GM19328 (cell line): ENCODE data around the gene CUEDC1.

Experiments
- ATAC-seq: cut with Tn5 transposase; IDR thresholded peaks from one replicate; pipeline ENCODE4 v1.9.1; 2021; ENCODE audit warnings: mild to moderate bottlenecking, moderate library complexity; ENCODE audit not compliant: unreplicated experiment

CUEDC1 gene

DNA sequence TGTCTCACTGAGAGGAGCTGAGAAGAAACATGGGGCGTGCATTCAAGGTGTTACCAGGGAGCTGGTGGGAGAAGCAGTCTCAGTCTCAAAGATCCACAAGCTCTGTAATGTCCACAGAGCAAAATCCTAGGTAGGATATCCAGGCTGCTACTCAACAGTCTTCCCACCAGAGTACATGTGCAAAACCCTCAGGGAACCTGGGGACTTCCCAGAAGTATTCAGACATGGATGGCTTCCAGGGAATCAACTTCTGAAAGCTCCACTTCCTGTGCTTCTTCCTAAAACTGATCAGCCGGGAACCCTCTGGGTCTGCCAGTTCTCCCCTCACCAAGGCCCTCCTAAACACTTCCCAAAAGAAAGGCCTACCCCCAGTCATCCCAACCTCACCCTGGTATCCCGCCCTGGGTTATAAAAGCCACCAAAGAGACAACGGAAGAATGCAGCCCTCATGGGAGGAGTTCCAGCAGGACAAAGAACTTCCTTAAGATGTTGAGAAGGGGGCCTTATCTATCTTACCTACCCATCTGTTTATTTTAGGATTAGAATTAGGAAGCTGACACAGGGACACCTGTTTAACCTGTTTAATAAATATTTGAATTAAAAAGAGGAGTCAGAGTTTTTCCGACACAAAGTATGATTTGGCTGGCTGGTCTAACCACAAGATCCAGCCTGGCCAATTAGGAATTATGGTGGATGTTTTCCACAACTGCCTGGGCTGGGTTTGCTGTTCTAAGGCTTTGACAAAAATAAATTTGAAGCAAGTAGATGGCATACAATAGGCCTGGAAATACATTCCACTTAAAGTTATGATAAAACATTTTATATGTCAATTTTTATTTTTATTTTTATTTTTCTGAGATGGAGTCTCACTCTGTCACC is 37.0 kb downstream of the CUEDC1 start:
- ATAC-seq, result no peak

DNA sequence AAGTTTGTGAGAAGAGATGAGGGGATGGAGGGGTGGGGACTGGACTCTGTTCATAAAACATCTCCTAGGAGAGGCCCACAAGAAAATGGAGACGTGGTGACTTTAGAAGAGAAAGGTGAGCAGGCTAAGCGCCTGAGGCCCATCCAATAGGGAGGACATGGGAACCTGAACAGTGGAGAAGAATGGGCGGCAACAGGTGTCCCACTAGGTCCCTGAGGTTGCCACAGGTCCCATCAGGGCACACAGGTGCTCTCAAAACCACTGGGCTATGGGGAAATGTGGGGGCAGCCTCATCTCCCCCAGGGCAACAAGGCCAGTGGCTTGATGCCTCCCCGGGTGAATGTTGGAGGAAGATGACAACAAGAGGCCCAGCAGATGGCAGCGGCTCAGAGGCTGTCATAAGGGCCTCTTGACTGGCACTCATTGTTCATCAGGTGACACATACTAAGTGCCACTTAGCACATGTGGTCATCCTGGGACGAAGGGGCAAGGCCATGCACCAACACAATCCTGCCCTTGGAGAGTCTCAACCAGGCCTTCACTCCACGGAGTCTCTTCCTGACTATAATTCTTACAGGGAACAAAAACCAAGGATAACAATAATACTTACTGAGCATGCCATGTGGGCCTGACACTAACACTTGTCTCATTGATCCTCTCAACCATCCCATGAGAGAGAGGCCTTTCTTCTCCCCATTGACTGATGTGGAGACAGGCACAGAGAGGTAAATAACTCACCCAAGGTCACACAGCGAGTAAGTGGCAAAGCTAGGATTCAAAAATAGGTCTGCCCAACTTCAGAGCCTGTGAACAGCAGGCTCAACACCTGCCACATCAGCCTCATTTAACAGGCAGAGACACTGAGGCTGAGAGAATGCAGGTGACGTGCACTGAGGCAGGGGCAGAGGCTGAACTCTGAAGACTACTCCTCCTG is 38.0 kb downstream of the CUEDC1 start:
- ATAC-seq, result no peak

DNA sequence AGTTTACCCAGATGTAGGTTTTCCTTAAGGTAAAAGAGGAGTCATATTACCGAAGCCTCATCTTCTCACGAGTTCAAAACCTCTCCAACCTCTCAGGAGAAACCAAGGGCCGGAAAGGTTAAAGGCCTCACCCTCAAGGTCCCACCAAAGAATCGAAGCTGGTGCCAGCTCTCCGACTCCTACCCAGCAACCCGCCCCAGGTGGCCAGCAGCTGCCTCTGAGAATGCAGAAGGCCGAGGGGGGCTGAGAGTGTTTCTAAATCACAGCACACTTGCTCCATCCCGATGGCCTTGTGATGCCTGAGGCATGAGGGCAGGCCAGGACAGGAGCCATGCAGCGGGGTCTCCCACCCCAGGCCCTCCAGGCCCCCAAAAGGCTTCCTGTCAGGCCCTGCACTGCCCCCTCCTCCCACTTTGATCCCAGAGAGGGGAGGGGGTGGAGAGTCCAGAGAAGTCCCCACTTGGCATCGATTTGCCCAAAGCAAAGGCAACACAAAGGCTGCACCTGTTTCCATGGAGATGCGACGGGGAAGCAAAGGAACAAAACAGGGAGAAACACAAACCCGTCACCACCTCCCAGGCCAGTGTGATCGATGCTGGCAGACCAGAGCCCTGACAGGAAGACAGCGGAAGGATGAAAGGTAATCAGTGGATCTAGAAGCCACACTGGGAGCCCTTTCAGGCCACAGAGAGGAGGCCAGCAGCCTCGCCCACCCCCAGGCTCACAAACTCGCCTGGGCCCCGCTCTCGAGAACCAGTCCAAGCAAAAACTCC is 39.0 kb downstream of the CUEDC1 start:
- ATAC-seq, result no peak

DNA sequence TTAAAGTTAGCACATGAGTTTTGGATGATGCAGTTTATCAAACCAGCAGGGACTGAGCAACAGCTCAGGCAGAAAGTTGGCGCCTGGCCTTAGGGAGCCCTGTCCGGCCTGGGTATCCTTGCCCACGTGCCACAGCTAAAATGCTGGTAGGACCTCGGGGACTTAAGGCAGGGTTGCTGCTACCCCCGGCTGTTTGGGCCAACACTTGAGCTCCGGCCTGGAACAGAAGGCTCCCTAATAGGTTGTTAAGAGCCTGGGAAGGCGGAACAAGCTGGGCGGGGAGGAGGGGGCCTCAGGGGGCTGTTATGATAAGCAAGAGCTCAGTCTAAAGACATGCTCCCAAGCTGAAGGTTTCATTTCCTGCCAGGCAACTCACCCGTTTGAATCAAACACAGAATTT is 39.7 kb downstream of the CUEDC1 start:
- ATAC-seq, result no peak

DNA sequence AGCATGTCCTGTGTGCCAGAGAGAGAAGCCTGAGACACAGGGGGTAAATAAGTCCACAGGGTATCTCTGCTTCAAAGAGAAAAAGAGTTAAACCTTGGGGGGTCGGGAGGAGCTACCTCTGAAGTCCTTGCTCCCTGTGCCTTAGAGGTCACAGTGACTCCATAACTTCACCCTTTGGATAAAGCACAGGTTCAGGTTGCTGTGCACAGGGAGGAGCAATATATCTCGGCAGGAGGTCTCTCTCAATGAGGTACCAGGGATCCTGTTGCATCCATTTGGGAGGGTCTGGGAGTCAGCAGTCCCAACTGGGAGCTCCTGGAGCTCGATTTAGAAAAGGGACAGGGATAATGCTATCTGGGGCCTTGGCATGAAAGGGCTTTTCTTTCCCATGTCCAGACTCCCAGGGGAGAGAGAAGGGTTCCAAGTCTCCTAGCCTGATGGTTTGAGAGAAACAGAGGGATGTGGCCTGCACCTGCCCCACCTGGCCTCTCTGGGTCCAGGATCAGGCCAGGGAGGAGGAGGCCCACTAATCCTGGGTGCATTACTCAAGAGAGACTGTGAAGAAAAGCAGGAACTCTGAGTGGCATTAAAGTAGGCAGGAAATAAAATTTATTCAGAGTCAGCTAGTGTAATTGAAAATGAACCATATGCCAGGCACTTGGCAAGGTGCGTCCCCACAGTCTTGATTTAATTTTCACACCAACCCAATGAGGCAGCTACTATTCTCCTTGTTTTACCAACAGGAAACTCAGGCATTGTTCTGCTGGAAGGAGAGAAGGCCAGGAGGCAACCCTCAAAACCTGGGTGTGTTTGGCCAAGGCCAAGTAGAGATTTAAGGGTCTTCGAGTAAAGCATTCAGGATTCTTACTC is 40.7 kb downstream of the CUEDC1 start:
- ATAC-seq, result no peak

DNA sequence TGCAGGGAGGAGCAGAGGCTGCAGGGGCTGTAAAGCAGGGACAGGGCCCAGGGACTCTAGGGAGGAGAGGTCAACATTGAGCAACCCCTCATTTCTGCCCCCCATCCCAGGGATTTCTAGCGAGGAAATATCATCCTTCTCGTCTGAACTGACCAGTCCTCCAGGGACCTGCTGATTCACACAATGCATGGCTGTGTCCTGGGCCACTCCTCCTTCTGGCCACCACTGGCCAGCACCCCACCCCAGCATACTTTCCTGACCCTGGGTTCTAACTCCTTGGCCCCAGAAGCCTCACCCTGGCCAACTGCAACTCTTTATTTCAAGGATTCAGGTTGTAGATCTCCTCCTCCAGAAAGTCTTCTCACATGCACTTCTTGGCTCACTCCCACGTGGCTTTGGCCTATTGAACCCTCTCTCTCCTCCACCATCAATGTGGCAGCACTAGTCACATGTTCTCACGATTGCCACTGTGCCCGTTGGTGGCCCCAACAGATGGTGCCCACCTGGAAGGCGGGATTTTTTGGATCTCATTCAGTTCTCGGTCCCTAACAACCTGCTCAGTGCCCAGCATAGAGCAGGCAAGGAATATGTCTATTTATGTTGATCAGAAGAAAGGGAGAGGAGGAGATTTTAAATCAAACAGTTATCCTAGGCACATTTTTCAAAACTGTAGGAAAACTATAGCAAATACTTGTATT is 41.5 kb downstream of the CUEDC1 start:
- no peak for ATAC-seq

DNA sequence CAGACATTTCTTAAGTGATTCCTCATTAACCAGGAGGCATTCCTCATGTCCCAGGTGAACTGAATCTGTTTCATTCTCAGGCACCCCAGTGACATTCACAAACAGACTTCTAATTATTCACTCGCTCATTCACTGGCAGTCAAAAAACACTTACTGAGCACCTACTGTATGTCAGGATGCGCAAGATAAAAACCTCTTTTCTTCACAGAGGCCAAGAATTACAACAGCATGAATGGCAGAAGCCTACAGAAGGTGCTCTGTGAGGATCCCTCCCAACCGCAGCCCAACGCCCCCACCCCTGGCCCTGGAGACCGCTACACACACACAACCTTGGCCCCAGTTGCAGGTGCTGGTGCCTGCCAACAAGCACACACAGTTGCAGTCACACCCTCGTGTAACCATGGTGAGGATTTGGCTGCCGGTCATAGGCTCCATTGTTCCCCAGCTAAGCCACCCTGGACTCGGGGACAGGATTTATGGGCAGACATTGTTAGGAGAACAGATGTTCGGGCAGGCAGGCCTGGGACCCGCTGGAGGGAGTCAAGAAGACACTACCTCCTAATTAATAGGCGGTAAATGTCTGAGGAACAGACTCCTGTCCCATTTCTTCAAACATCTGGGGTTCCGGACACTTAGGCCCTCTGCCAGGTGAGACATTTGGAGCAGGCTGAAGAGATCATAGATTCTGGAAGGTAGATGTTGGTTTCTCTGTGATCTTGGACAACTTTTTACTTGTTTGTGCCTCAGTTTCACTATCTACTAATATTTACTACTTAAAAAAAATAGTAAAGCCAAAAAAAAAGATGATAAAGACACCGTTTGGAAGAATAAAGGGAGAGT is 43.2 kb downstream of the CUEDC1 start:
- no peak for ATAC-seq

DNA sequence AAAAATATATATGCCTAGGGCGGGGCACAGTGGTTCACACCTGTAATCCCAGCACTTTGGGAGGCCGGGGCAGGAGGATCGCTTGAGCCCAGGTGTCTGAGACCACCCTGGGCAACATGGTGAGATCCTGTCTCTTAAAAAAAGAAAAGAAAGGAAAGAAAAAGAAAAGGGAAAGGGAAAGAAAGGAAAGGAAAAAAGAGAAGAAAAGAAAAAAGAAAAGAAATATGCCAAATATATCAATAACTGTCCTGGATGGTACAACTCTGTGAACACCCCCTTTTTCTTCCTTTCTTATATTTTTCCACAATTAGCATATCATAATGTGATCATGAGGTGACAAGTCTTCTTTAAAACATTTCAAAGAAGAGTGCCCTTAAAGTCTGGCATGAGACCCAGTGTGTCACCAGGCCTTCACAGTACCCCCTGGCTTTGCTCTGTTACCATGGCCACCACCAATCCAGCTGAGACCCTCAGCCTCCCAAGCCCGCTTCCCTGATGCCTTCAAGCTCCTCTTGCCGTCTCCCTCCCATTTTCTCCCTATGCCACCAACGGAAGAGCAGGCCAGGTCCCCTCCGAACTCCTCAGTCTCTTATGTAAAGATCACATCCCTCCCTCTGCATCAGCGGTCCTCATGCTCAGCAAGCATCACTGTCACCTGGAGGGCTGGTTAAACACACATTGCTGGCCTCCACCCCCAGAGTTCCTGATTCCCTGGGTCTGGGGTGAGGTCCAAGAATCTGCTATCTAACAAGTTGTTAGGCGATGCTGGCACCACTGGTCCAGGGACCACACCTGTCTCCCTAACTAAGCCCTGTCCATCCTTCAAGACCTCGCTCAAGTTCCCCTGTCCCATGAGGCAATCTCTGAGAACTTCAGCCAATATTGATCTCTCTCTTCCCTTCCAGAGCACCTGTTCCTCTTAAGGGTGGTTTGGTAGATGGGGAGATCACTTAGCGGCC is 44.5 kb downstream of the CUEDC1 start:
- no peak for ATAC-seq

DNA sequence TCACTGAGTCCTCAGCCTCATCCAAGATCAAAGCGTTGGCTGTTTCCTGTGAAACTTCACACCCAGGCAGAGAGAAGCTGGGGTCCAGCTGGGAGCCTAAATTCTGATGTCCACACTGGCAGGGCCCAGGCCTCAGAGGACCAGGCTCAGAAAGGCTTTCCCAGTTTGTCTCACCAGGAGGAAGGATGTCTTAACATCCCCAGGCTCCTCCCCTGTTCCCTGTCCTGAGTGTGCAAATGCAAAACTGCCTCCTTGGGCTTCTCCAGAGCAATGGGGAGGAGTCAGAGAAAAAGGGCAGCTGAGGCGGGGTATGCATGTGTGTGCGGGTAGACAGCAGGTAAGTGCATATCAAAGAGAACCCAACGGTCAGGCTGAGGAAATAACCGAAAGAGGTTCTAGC is 45.7 kb downstream of the CUEDC1 start:
- no peak for ATAC-seq

DNA sequence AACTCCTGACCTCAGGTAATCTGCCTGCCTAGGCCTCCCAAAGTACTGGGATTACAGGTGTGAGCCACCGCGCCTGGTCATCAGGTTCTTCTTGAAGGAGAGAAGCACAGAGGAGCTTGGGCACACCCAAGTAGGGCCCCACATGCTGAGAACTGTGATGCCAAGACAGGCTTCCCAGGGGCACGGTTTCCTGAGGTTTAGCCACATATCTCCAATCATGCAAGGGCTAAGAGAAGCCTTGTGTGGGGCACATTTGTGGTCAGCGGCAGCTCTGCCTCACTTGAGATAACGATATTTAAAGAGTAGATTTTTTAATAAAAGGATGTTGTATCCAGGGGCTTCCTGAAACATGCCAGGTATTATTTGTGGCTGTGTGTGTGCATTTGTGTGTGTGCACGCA is 46.9 kb downstream of the CUEDC1 start:
- no peak for ATAC-seq

DNA sequence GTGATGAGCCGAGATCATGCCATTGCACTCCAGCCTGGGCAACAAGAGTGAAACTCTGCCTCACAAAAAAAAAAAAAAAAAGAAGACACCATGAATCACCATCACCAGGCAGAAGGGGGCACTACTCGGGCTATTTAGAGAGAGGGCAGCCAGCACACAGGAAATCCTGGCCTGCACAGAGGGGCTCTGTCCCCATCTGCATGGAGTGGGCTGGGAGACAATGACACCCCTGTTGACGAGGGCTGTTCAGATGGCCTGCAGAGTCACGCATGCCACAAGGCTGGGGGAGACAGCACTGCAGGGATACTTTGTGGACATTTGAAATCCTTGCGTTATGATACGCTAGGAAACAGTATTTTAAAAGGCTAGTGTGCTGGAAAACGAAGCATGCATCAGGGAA is 48.3 kb downstream of the CUEDC1 start:
- no peak for ATAC-seq

DNA sequence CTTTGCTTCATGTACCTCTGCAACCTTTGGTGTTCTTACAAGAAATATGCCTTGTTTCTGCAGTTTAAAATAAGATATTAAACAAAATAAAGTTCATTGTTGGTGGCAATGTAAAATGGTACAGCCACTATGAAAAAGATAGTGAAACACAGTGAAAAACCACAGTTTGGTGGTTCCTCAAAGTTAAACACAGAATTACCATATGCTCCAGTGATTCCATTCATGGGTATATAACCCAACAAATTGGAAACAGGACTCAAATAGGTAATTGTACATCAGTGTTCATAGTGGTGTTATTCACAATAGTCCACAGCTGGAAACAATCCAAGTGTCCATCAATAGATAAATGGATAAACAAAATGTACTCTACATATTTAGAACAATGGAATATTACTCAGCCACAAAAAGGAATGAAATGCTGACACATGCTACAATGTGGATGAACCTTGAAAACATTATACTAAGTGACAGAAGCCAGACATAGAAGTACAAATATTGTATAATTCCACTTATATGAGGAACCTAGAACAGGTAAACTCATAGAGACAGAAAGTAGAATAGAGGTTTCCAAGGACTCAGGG is 49.2 kb downstream of the CUEDC1 start:
- ATAC-seq, result no peak

DNA sequence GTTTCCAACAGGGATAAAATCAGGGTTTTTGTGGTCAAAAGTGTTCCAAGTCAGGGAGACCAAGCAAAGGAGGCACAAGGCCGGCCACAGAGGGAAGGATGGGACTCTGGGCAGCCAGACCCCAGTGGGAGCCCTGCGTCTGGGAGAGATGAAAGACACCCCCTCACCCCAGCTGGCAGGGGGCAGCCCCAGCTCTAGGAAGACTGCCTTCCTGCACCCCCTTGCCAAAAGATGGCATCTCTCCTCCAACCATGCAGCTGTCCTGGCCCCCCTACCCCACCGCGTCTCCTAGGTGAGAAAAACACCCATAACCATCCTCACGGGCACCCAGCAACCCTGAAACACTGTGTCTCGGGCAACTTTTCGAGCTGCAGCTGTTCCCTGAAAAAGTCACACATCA is 51.3 kb downstream of the CUEDC1 start:
- ATAC-seq, result no peak

DNA sequence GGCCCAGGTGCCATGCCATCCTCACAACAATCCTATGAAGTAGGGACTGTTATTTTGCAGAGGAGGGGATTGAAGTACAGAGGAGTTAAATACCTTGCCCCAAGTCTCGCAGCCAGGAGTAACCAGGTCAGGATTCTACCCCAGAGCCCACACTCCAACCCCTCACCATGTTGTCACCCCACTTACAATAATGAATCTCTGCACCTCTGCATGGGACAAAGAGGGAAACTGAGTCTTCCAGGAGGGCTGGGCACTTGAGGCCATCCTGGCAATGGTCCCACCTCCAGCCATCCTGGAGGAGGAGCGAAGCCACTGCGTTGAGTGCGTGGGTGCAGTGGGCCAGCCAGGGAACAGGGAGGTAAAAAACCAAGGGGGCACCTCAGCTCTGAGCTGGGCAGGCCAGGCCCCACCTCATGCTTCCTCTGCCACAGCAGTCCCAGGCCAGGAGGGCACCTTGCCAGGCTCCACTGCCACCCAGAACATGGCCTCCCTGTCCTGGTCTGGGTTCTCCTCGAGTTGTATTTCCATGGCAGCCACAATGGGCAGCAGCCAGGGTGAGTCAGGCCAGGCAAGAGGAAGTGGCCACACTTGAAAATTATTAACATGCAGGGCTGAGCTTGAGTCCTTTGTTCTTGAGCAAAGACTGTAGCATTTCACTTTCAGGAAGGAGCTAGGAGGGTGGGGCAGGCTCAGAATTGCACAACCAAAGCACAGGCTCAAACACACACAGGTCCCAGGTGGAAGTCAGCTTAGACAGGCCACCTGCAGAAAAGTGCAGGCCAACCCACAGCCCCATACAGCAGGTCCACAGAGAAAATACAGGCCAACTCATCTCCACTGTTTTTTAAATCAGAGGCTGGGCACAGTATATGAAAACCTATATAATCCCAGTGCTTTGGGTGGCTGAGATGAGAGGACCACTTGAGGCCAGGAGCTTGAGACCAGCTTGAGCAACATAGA is 52.1 kb downstream of the CUEDC1 start:
- ATAC-seq, result peak; percentile 41

DNA sequence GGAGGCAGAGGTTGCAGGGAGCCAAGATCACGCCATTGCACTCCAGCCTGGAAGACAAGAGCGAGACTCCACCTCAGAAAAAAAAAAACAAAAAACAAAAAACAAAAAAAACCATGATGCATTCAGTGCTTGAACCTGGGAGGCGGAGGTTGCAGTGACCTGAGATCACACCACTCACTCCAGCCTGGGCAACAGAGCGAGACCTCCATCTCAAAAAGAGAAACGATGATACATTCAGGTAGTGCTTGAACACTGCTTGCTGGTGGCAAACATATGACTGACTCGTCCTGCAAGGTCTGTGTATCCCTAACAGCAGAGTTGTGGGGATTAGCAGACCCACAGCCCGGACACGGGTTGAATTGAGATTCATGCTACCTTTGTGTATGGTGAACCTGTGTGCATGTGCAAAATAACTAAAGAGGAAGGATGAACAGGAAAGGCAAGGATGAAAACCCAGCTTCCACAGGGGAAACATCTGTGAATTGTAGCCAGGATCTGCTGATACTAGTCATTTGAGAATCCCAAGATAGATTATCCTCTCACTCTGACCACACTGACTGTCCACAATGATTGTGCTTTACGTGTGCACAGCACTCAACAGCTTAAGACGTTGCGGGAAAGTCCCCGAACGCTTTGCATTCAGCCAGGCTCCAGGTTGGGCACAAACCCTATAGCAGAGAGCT is 53.0 kb downstream of the CUEDC1 start:
- peak; percentile 45 for ATAC-seq
